ENCODE data around the gene TBC1D19. TPM values are rescaled to one million over a fixed set of nuclear protein-coding genes. Genes with fewer than 3 reads are reported as not detected.

Gene TBC1D19
- polyA plus RNA-seq, 1 experiment = 37.0 TPM

- TF ChIP-seq, protein P1, sequence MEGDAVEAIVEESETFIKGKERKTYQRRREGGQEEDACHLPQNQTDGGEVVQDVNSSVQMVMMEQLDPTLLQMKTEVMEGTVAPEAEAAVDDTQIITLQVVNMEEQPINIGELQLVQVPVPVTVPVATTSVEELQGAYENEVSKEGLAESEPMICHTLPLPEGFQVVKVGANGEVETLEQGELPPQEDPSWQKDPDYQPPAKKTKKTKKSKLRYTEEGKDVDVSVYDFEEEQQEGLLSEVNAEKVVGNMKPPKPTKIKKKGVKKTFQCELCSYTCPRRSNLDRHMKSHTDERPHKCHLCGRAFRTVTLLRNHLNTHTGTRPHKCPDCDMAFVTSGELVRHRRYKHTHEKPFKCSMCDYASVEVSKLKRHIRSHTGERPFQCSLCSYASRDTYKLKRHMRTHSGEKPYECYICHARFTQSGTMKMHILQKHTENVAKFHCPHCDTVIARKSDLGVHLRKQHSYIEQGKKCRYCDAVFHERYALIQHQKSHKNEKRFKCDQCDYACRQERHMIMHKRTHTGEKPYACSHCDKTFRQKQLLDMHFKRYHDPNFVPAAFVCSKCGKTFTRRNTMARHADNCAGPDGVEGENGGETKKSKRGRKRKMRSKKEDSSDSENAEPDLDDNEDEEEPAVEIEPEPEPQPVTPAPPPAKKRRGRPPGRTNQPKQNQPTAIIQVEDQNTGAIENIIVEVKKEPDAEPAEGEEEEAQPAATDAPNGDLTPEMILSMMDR (IDR thresholded peaks at IDR 0.05; ENCODE audit: low read depth, low read length) = no peak
- POLR2A ChIA-PET = no interaction called here
- H3K9me3 ChIP-seq (ENCODE audit: control insufficient read depth, insufficient read depth, low read length) = peaks cover 6% of the 10 kb centered on the region; the same call in 1 of the 2 replicates
- H3K4me3 ChIP-seq (ENCODE audit: low read depth, low read length) = no peak overlapping the region
- no peak for DNase-seq (ENCODE audit: low read depth, low spot score)
- CTCF ChIA-PET = no interaction called here
- H3K27ac ChIP-seq (ENCODE audit: low read depth, low read length) = no peak overlapping the region
- no peaks in the 10 kb centered on the region for H3K27me3 ChIP-seq (ENCODE audit: control insufficient read depth, insufficient read depth, low read length)
Measured at GRCh38 chr4:26558166-26558895, 25.6 kb upstream of the TBC1D19 start.

DNA sequence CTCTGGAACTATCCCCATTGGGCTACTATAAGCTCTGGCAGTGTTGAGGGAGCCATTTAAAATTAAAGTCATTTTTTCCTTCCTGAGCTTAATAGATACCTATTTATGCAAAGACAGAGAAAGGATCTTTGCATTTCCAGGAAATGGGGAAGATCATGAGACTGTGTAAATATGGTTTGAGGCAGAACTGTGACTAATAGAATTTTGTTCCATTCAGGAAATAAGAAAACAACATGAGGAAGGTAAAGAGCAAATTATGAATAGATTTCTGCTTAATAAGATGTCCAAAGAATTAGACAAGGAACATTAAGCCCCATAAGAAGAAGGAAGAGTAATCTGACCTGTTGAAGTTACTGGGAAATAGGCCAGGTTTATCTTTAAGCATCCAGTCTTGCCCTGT is 17.8 kb upstream of the TBC1D19 start:
- Histone ChIP-seq H3K27me3 (ENCODE audit: control insufficient read depth, insufficient read depth, low read length) (no peaks in the 10 kb centered on the region), H3K4me3 (ENCODE audit: low read depth, low read length) (no peak overlapping the region), H3K27ac (ENCODE audit: low read depth, low read length) (no peak overlapping the region), H3K9me3 (ENCODE audit: control insufficient read depth, insufficient read depth, low read length) (no peaks in the 10 kb centered on the region)
- ChIA-PET POLR2A (no interaction called here), CTCF (interaction anchor here (1.1 kb wide), 1 partner anchor 8 kb away, joined by 3 read pairs; no protein-coding TSS in a partner anchor)
- DNase-seq (ENCODE audit: low read depth, low spot score) = no peak
- TF ChIP-seq, protein P1 (IDR thresholded peaks at IDR 0.05; ENCODE audit: low read depth, low read length) = no peak

DNA sequence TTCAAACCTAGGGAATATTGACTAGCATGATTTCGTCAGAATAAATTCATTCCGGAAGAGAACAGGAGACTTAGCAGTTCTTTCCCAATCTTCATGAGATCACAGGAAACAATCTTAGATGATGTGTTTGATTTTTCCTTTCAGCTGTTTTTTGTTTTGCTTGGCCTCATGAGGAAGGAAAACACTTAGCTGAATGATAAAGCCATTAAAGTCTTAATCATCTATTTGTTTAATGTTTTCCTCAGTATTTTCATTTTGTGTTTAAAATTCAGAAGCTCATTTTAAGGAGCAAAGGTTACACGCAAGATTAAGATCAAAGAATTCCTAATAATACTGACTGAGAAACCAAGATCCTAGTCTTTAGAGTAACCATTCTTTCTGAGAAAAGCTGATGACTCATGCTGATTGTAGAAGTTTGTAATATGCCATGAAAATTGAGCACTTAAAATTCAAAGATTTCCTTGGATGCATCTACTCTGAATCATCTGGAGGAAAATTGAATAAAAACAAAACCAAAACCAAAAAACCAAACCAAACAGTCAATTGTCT is 15.4 kb upstream of the TBC1D19 start:
- ChIA-PET CTCF (interaction anchor here (0.8 to 2.1 kb wide), 4 partner anchors 15 to 580 kb away, joined by 5 to 8 read pairs (median 6); partner anchors contain the start of gene TBC1D19), POLR2A (interaction anchor here (1.1 to 1.4 kb wide), 3 partner anchors 84 to 110 kb away, joined by 3 to 8 read pairs (median 7); no protein-coding TSS in a partner anchor)
- H3K4me3 ChIP-seq (ENCODE audit: low read depth, low read length) = no peak overlapping the region
- TF ChIP-seq, protein P1 (IDR thresholded peaks at IDR 0.05; ENCODE audit: low read depth, low read length) = no peak
- DNase-seq (ENCODE audit: low read depth, low spot score) = peak; percentile 60
- H3K27me3 ChIP-seq (ENCODE audit: control insufficient read depth, insufficient read depth, low read length) = no peaks in the 10 kb centered on the region
- H3K27ac ChIP-seq (ENCODE audit: low read depth, low read length) = peak overlapping the region; percentile 31
- H3K9me3 ChIP-seq (ENCODE audit: control insufficient read depth, insufficient read depth, low read length) = no peaks in the 10 kb centered on the region

DNA sequence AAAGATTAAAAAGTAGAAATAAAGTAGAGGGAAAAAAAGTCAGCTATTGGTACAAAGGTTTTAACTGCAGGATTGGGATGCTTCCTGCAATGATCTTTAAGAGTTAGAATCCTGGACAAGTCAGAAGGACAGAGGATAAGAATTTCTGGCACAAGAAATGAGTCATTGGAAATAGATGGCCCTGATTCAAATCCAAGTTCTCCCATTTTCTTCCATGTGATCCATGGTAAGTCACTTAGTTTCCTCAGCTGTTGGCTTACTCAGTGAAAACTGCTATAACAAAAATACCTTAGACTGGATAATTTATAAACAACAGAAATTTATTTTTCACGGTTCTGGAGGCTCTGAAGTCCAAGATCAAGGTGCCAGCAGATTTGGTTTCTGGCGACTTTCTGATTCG is 13.3 kb upstream of the TBC1D19 start:
- TF ChIP-seq, protein P1 (IDR thresholded peaks at IDR 0.05; ENCODE audit: low read depth, low read length) = no peak
- H3K4me3 ChIP-seq (ENCODE audit: low read depth, low read length) = no peak overlapping the region
- ChIA-PET CTCF (interaction anchor here (0.6 to 1.0 kb wide), 2 partner anchors 58 to 112 kb away, joined by 3 to 4 read pairs; no protein-coding TSS in a partner anchor), POLR2A (interaction anchor here (0.7 kb wide), 1 partner anchor 13 kb away, joined by 3 read pairs; no protein-coding TSS in a partner anchor)
- no peak for DNase-seq (ENCODE audit: low read depth, low spot score)
- no peak overlapping the region for H3K27ac ChIP-seq (ENCODE audit: low read depth, low read length)
- no peaks in the 10 kb centered on the region for H3K27me3 ChIP-seq (ENCODE audit: control insufficient read depth, insufficient read depth, low read length)
- H3K9me3 ChIP-seq (ENCODE audit: control insufficient read depth, insufficient read depth, low read length) = no peaks in the 10 kb centered on the region

DNA sequence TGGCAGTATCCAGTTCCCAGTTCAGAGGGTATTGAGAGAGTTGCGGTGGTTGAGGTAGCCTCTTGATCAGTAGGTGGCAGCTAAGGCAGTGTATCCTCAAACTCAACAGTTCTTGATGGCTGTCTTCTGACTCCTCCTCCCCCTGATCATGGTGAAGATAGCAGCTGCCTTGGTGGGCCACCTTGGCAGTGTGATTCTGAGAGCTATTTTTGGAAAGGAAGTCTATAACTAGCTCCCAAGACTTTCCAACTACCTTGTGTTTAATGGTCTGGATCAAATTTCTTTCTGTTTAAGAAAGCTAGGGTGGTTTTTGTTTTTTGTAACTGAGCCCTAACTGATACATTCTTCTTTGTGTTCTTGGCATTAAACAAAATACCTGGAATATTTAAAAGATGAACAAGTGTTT is 10.5 kb upstream of the TBC1D19 start:
- CTCF ChIA-PET = no interaction called here
- POLR2A ChIA-PET = no interaction called here
- H3K9me3 ChIP-seq (ENCODE audit: control insufficient read depth, insufficient read depth, low read length) = no peaks in the 10 kb centered on the region
- H3K27ac ChIP-seq (ENCODE audit: low read depth, low read length) = peak overlapping the region; percentile 22
- H3K27me3 ChIP-seq (ENCODE audit: control insufficient read depth, insufficient read depth, low read length) = no peaks in the 10 kb centered on the region
- TF ChIP-seq, protein P1 (IDR thresholded peaks at IDR 0.05; ENCODE audit: low read depth, low read length) = no peak
- no peak overlapping the region for H3K4me3 ChIP-seq (ENCODE audit: low read depth, low read length)
- peak; percentile 13 for DNase-seq (ENCODE audit: low read depth, low spot score)
